HAP-1 (cell line): ENCODE data around the gene DYNLRB2.

Experiments
- DNase-seq, 2 experiments: peaks; one replicate each; pipeline ENCODE4 v3.0.0-alpha.2; 2016 to 2020; ENCODE audit warnings: low spot score in 2 of 2
- H3K27me3 ChIP-seq: fragments of 250-450 bp; sonication (Bioruptor Pico); 2 replicates; pipeline ENCODE4 v1.5.1; 2020; ENCODE audit warnings: low read depth, mild to moderate bottlenecking, moderate library complexity
- H3K36me3 ChIP-seq: fragments of 250-450 bp; sonication (Bioruptor Pico); replicated peaks from 2 replicates; pipeline ENCODE4 v1.5.1; 2020; ENCODE audit warnings: mild to moderate bottlenecking
- H3K4me1 ChIP-seq: fragments of 250-450 bp; sonication (Bioruptor Pico); 2 replicates; pipeline ENCODE4 v1.5.1; 2020; ENCODE audit warnings: mild to moderate bottlenecking
- H3K4me3 ChIP-seq: fragments of 250-450 bp; sonication (Bioruptor Pico); 2 replicates; pipeline ENCODE4 v1.5.1; 2020; ENCODE audit warnings: mild to moderate bottlenecking, moderate library complexity
- H3K9me3 ChIP-seq: fragments of 250-450 bp; sonication (Bioruptor Pico); 2 replicates; pipeline ENCODE4 v1.5.1; 2020; ENCODE audit warnings: mild to moderate bottlenecking, moderate library complexity
- in situ Hi-C: fragments of 300-500 bp; cut with MboI; formaldehyde crosslinking; loops from 3 replicates; pipeline ENCODE4 v1.14.3; 2020; ENCODE audit warnings: low sequenced_read_pairs, inconsistent platforms, mixed read lengths

The DYNLRB2 gene

GRCh38 chr16:80563066-80563465 is 22.3 kb downstream of the DYNLRB2 start:
- H3K27me3 ChIP-seq = no peaks in the 10 kb centered on the region
- no peak for DNase-seq
- no peaks in the 10 kb centered on the region for H3K36me3 ChIP-seq
- in situ Hi-C loops = no loop called here
- no peaks in the 10 kb centered on the region for H3K4me1 ChIP-seq
- H3K4me3 ChIP-seq = no peak overlapping the region
- no peaks in the 10 kb centered on the region for H3K9me3 ChIP-seq

- no peak for DNase-seq
- H3K27me3 ChIP-seq = no peaks in the 10 kb centered on the region
- H3K9me3 ChIP-seq = no peaks in the 10 kb centered on the region
- no peaks in the 10 kb centered on the region for H3K36me3 ChIP-seq
- no peak overlapping the region for H3K4me3 ChIP-seq
- in situ Hi-C loops = no loop called here
- H3K4me1 ChIP-seq = no peaks in the 10 kb centered on the region
These were observed 23.6 kb downstream of the DYNLRB2 start for GRCh38 chr16:80564394-80564793.

GRCh38 chr16:80569440-80570105 is 28.8 kb downstream of the DYNLRB2 start:
- no peaks in the 10 kb centered on the region for H3K27me3 ChIP-seq
- no peaks in the 10 kb centered on the region for H3K9me3 ChIP-seq
- in situ Hi-C loops = no loop called here
- H3K4me1 ChIP-seq = no peaks in the 10 kb centered on the region
- H3K36me3 ChIP-seq = no peaks in the 10 kb centered on the region
- DNase-seq = no peak
- no peak overlapping the region for H3K4me3 ChIP-seq

- in situ Hi-C loops = no loop called here
- Histone ChIP-seq H3K9me3 (no peaks in the 10 kb centered on the region), H3K4me1 (no peaks in the 10 kb centered on the region), H3K27me3 (no peaks in the 10 kb centered on the region), H3K36me3 (no peaks in the 10 kb centered on the region), H3K4me3 (no peak overlapping the region)
- DNase-seq = no peak
These were observed 29.3 kb downstream of the DYNLRB2 start for GRCh38 chr16:80570106-80570478.

- no peak for DNase-seq
- Histone ChIP-seq H3K27me3 (no peaks in the 10 kb centered on the region), H3K36me3 (no peaks in the 10 kb centered on the region), H3K4me3 (no peak overlapping the region), H3K4me1 (no peaks in the 10 kb centered on the region), H3K9me3 (no peaks in the 10 kb centered on the region)
- in situ Hi-C loops = no loop called here
These were observed 32.9 kb downstream of the DYNLRB2 start for GRCh38 chr16:80573700-80574120.

- no peaks in the 10 kb centered on the region for H3K36me3 ChIP-seq
- H3K4me1 ChIP-seq = no peaks in the 10 kb centered on the region
- no peak for DNase-seq
- no peak overlapping the region for H3K4me3 ChIP-seq
- no peaks in the 10 kb centered on the region for H3K27me3 ChIP-seq
- no peaks in the 10 kb centered on the region for H3K9me3 ChIP-seq
- in situ Hi-C loops = no loop called here
These were observed 35.6 kb downstream of the DYNLRB2 start for GRCh38 chr16:80576343-80576912.

GRCh38 chr16:80577485-80578280 is 36.9 kb downstream of the DYNLRB2 start:
- no peak for DNase-seq

GRCh38 chr16:80580109-80580832 is 39.5 kb downstream of the DYNLRB2 start:
- DNase-seq = no peak
- H3K4me3 ChIP-seq = no peak overlapping the region
- in situ Hi-C loops = no loop called here
- H3K4me1 ChIP-seq = no peaks in the 10 kb centered on the region
- no peaks in the 10 kb centered on the region for H3K9me3 ChIP-seq
- no peaks in the 10 kb centered on the region for H3K27me3 ChIP-seq
- no peaks in the 10 kb centered on the region for H3K36me3 ChIP-seq

More at GRCh38 chr16:80577485-80578280, 36.9 kb downstream of the DYNLRB2 start:
- no peaks in the 10 kb centered on the region for H3K9me3 ChIP-seq
- H3K4me1 ChIP-seq = no peaks in the 10 kb centered on the region
- H3K4me3 ChIP-seq = no peak overlapping the region
- H3K36me3 ChIP-seq = no peaks in the 10 kb centered on the region
- no peaks in the 10 kb centered on the region for H3K27me3 ChIP-seq
- in situ Hi-C loops = no loop called here

- Histone ChIP-seq H3K4me3 (no peak overlapping the region), H3K27me3 (no peaks in the 10 kb centered on the region), H3K9me3 (no peaks in the 10 kb centered on the region), H3K36me3 (no peaks in the 10 kb centered on the region), H3K4me1 (no peaks in the 10 kb centered on the region)
- in situ Hi-C loops = no loop called here
- no peak for DNase-seq
These were observed 42.7 kb downstream of the DYNLRB2 start for GRCh38 chr16:80583466-80583865.

- no peaks in the 10 kb centered on the region for H3K9me3 ChIP-seq
These were observed 45.0 kb downstream of the DYNLRB2 start for GRCh38 chr16:80585764-80586163.

GRCh38 chr16:80586476-80586875 is 45.7 kb downstream of the DYNLRB2 start:
- Histone ChIP-seq H3K27me3 (no peaks in the 10 kb centered on the region), H3K9me3 (no peaks in the 10 kb centered on the region), H3K4me3 (no peak overlapping the region), H3K4me1 (no peaks in the 10 kb centered on the region), H3K36me3 (no peaks in the 10 kb centered on the region)
- in situ Hi-C loops = no loop called here
- no peak for DNase-seq

More at GRCh38 chr16:80585764-80586163, 45.0 kb downstream of the DYNLRB2 start:
- Histone ChIP-seq H3K4me3 (no peak overlapping the region), H3K36me3 (no peaks in the 10 kb centered on the region), H3K27me3 (no peaks in the 10 kb centered on the region), H3K4me1 (no peaks in the 10 kb centered on the region)
- in situ Hi-C loops = no loop called here
- no peak for DNase-seq

- in situ Hi-C loops = no loop called here
- H3K4me1 ChIP-seq = no peaks in the 10 kb centered on the region
- DNase-seq = no peak
- H3K9me3 ChIP-seq = no peaks in the 10 kb centered on the region
- H3K4me3 ChIP-seq = no peak overlapping the region
- no peaks in the 10 kb centered on the region for H3K36me3 ChIP-seq
- no peaks in the 10 kb centered on the region for H3K27me3 ChIP-seq
These were observed 46.3 kb downstream of the DYNLRB2 start for GRCh38 chr16:80587071-80587470.

GRCh38 chr16:80591071-80591915 is 50.5 kb downstream of the DYNLRB2 start:
- Histone ChIP-seq H3K9me3 (no peaks in the 10 kb centered on the region), H3K4me1 (no peaks in the 10 kb centered on the region), H3K4me3 (no peak overlapping the region), H3K36me3 (no peaks in the 10 kb centered on the region), H3K27me3 (no peaks in the 10 kb centered on the region)
- no peak for DNase-seq
- in situ Hi-C loops = no loop called here
